HepG2 (cell line): ENCODE measurements around the gene PIMREG. TPM values are rescaled to one million over a fixed set of nuclear protein-coding genes. Genes with fewer than 3 reads are reported as not detected.

ENCODE experiments used
- CTCF ChIP-seq: sonication (generic); formaldehyde crosslinking; IDR thresholded peaks from 2 replicates; pipeline ENCODE4 v1.5.0; 2020; ENCODE audit warnings: mild to moderate bottlenecking, missing genetic modification reagents, moderate library complexity
- E2F5 ChIP-seq: sonication (generic); formaldehyde crosslinking; conservative IDR thresholded peaks from 2 replicates; pipeline ENCODE4 v1.4.0; 2020; ENCODE audit warnings: missing genetic modification reagents
- ETV5 ChIP-seq: IDR thresholded peaks from 2 replicates; pipeline ENCODE4 v1.6.1; 2018; ENCODE audit warnings: missing biosample characterization, missing genetic modification reagents, inconsistent platforms, borderline replicate concordance
- HMGXB4 ChIP-seq, 2 experiments: sonication (generic) in 1 of 2; formaldehyde crosslinking in 1 of 2; IDR thresholded peaks; 2 replicates each; pipeline versions ENCODE4 v1.4.0 to v1.6.1; 2018 to 2020; ENCODE audit warnings: missing genetic modification reagents in 2 of 2, borderline replicate concordance in 1 of 2, low read depth in 1 of 2, mild to moderate bottlenecking in 1 of 2, missing biosample characterization in 1 of 2
- SMARCE1 ChIP-seq: fragments of 450-650 bp; IDR thresholded peaks from 2 replicates; pipeline ENCODE4 v1.6.1; 2017; ENCODE audit warnings: borderline replicate concordance
- SRSF1 ChIP-seq: fragments of 200-400 bp; formaldehyde crosslinking; optimal IDR thresholded peaks from 2 replicates; pipeline ENCODE3; 2017; ENCODE audit warnings: mild to moderate bottlenecking, low read depth, low read length, moderate library complexity
- TFDP1 ChIP-seq: IDR thresholded peaks from 2 replicates; pipeline ENCODE4 v1.6.1; 2016; ENCODE audit warnings: missing compliant biosample characterization, missing genetic modification reagents, borderline replicate concordance
- TOPORS ChIP-seq: sonication (generic); formaldehyde crosslinking; IDR thresholded peaks from 2 replicates; pipeline ENCODE4 v1.8.0; 2023; ENCODE audit warnings: mild to moderate bottlenecking, missing genetic modification reagents
- ZBTB37 ChIP-seq: sonication (generic); formaldehyde crosslinking; IDR thresholded peaks from 2 replicates; pipeline ENCODE4 v1.4.0; 2020; ENCODE audit warnings: mild to moderate bottlenecking, missing genetic modification reagents
- ZEB1 ChIP-seq: IDR thresholded peaks from 2 replicates; pipeline ENCODE4 v1.6.1; 2012; ENCODE audit warnings: mild to moderate bottlenecking, low read depth, inconsistent platforms; ENCODE audit not compliant: insufficient replicate concordance
- ZFP36L1 ChIP-seq: sonication (generic); formaldehyde crosslinking; IDR thresholded peaks from 2 replicates; pipeline ENCODE4 v1.8.0; 2022; ENCODE audit warnings: mild to moderate bottlenecking, missing genetic modification reagents, moderate library complexity
- ZNF333 ChIP-seq: sonication (generic); formaldehyde crosslinking; IDR thresholded peaks from 2 replicates; pipeline ENCODE4 v1.4.0; 2020; ENCODE audit warnings: mild to moderate bottlenecking, missing genetic modification reagents, borderline replicate concordance
- ZNF441 ChIP-seq: sonication (generic); formaldehyde crosslinking; IDR thresholded peaks from 2 replicates; pipeline ENCODE4 v1.7.0; 2021; ENCODE audit warnings: missing genetic modification reagents, borderline replicate concordance
- ZUFSP ChIP-seq: sonication (generic); formaldehyde crosslinking; IDR thresholded peaks from 2 replicates; pipeline ENCODE4 v1.9.0; 2021; ENCODE audit warnings: missing genetic modification reagents, mild to moderate bottlenecking, borderline replicate concordance
- polyA plus RNA-seq, 8 experiments: library from polyadenylated mRNA; depleted of rRNA in 3 of 8; stranded (reverse) in 7 of 8; unstranded in 1 of 8; fragments of >200 nt; fragmentation: Illumina TruSeq in 4 of 8; extraction: Trizol in 4 of 8; gene quantifications; 2 replicates each; pipeline versions ENCODE4 v1.2.1 to v1.2.3, GENCODE V29; 2011 to 2016; ENCODE audit warnings: low read depth in 4 of 8, missing spikeins in 1 of 8, mixed read lengths in 1 of 8; ENCODE audit not compliant: insufficient read depth in 1 of 8
- total RNA-seq, 5 experiments: library from RNA; depleted of rRNA; stranded (reverse); fragments of >200 nt; fragmentation: Illumina TruSeq; extraction: Trizol; gene quantifications; 2 replicates each; pipeline ENCODE4 v1.2.3, GENCODE V29; 2016; ENCODE audit warnings: low read depth in 1 of 5

Gene PIMREG
- total and polyA plus RNA-seq, 2 of the 13 experiments (the other 11 are each of a cell fraction or from before 2014, with no cell fraction given): 15.6 to 30.3 TPM

- TF ChIP-seq CTCF (CRISPR knock-in tag) (0 out of 2 replicates have a peak, but pooled peaks have one; percentile 3), E2F5 (peak; percentile 87), SRSF1 (peak; percentile 34), ZFP36L1 (CRISPR knock-in tag) (peak; percentile 76; the same call in 1 of the 2 replicates), ZBTB37 (CRISPR knock-in tag) (no peak), ZNF441 (CRISPR knock-in tag) (peak; percentile 63; the same call in 1 of the 2 replicates), ETV5 (CRISPR knock-in tag) (peak; percentile 40), TFDP1 (CRISPR knock-in tag) (peak; percentile 95), ZEB1 (no peak), TOPORS (CRISPR knock-in tag) (peak; percentile 76), SMARCE1 (no peak), HMGXB4 (CRISPR knock-in tag; IDR thresholded peaks at IDR 0.05; ENCODE audit: borderline replicate concordance in 1 of 2, low read depth in 1 of 2) (0 out of 4 replicates have a peak, but pooled peaks have one; percentile 53 to 58), ZNF333 (no peak), ZUFSP (CRISPR knock-in tag) (no peak)
Observed at GRCh38 chr17:6443692-6444570, at the start of gene PIMREG (continued).
